GM21528 (cell line): ENCODE results near the gene PTPN3.

Experiments
- ATAC-seq: cut with Tn5 transposase; IDR thresholded peaks from one replicate; pipeline ENCODE4 v1.9.1; 2021; ENCODE audit warnings: mild to moderate bottlenecking, moderate library complexity; ENCODE audit not compliant: unreplicated experiment, low FRiP score

The PTPN3 gene

GRCh38 chr9:109455391-109455790 lies 42.7 kb downstream of the PTPN3 start:
- ATAC-seq = no peak

GRCh38 chr9:109454601-109455155 lies 43.4 kb downstream of the PTPN3 start:
- no peak for ATAC-seq

GRCh38 chr9:109454041-109454440 lies 44.1 kb downstream of the PTPN3 start:
- no peak for ATAC-seq

GRCh38 chr9:109453210-109453842 lies 44.8 kb downstream of the PTPN3 start:
- no peak for ATAC-seq

GRCh38 chr9:109452761-109453160 lies 45.3 kb downstream of the PTPN3 start:
- no peak for ATAC-seq

- ATAC-seq = no peak
These were observed 46.6 kb downstream of the PTPN3 start for GRCh38 chr9:109451311-109452025.

- no peak for ATAC-seq
These were observed 47.8 kb downstream of the PTPN3 start for GRCh38 chr9:109450346-109450745.

GRCh38 chr9:109449036-109449798 lies 48.9 kb downstream of the PTPN3 start:
- ATAC-seq = no peak

GRCh38 chr9:109448223-109448622 lies 49.9 kb downstream of the PTPN3 start:
- no peak for ATAC-seq

GRCh38 chr9:109447329-109448076 lies 50.6 kb downstream of the PTPN3 start:
- no peak for ATAC-seq

GRCh38 chr9:109444771-109445320 lies 53.3 kb downstream of the PTPN3 start:
- ATAC-seq = no peak

GRCh38 chr9:109442716-109443115 lies 55.4 kb downstream of the PTPN3 start:
- no peak for ATAC-seq

GRCh38 chr9:109441296-109441695 lies 56.8 kb downstream of the PTPN3 start:
- no peak for ATAC-seq

- peak; percentile 87 for ATAC-seq
These were observed 57.3 kb downstream of the PTPN3 start for GRCh38 chr9:109440797-109441287.

GRCh38 chr9:109440117-109440515 lies 58.0 kb downstream of the PTPN3 start:
- ATAC-seq = no peak

GRCh38 chr9:109439378-109440116 lies 58.6 kb downstream of the PTPN3 start:
- no peak for ATAC-seq

GRCh38 chr9:109437286-109437685 lies 60.8 kb downstream of the PTPN3 start:
- no peak for ATAC-seq

GRCh38 chr9:109436071-109436470 lies 62.0 kb downstream of the PTPN3 start:
- ATAC-seq = no peak

- ATAC-seq = no peak
These were observed 64.6 kb downstream of the PTPN3 start for GRCh38 chr9:109433476-109433875.
